Skeletal muscle tissue (tissue), 4 donors: Measurements from ENCODE around the gene ANK3. TPM values are rescaled to one million over a fixed set of nuclear protein-coding genes. Genes with fewer than 3 reads are reported as not detected.

Source experiments
- H3K27ac ChIP-seq: one replicate; pipeline ENCODE4 v1.7.0; 2013; ENCODE audit warnings: mild to moderate bottlenecking, low read depth, low read length, inconsistent platforms
- H3K27me3 ChIP-seq, 3 donors: one replicate each; pipeline ENCODE4 v1.7.0; 2013; ENCODE audit warnings: low read length in 3 of 3; ENCODE audit not compliant: control insufficient read depth in 3 of 3, insufficient read depth in 3 of 3
- H3K36me3 ChIP-seq, 3 donors: one replicate each; pipeline ENCODE4 v1.7.0; 2013; ENCODE audit warnings: low read length in 3 of 3; ENCODE audit not compliant: control insufficient read depth in 3 of 3, insufficient read depth in 3 of 3
- H3K4me1 ChIP-seq, 3 donors: one replicate each; pipeline ENCODE4 v1.7.0; 2013; ENCODE audit warnings: low read length in 3 of 3, mild to moderate bottlenecking in 3 of 3; ENCODE audit not compliant: control insufficient read depth in 3 of 3, insufficient read depth in 3 of 3
- H3K4me3 ChIP-seq, 3 donors: one replicate each; pipeline ENCODE4 v1.7.0; 2013; ENCODE audit warnings: low read length in 3 of 3
- H3K9ac ChIP-seq, 3 donors: one replicate each; pipeline ENCODE4 v1.7.0; 2013; ENCODE audit warnings: low read length in 3 of 3, mild to moderate bottlenecking in 3 of 3, moderate library complexity in 2 of 3, low read depth in 1 of 3
- H3K9me3 ChIP-seq, 3 donors: one replicate each; pipeline ENCODE4 v1.7.0; 2013; ENCODE audit warnings: low read length in 3 of 3; ENCODE audit not compliant: control insufficient read depth in 3 of 3
- total RNA-seq: library from RNA; depleted of rRNA; stranded (reverse); fragments of >200 nt; gene quantifications from one replicate; pipeline ENCODE4 v1.2.3, GENCODE V29; 2014
- donor health status: Osteomylitis.

ANK3 gene
- total RNA-seq, 1 donor from 2014 or later, result 110 TPM

DNA sequence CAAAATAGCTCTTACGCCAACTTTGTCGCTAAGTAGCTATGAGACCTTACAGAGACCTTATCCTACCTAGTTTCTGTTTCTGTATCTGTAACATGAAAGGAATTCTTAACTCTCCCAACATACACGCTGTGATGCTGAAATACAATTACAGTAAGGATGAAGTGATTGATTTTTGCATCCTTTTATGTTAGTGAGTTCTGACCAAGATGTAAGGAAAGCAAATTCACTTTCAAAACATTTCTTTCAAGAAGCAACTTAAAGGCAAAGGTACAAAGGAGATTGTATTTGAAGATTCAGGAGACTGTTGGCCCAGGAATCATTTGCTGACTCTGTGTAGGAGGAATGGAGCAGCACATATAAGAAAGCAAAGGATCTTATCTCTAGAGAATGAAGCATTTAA is 7.1 kb upstream of the ANK3 start:
- Histone ChIP-seq H3K9me3 (no peaks in the 10 kb centered on the region), H3K36me3 (no peaks in the 10 kb centered on the region), H3K27me3 (no peaks in the 10 kb centered on the region), H3K4me1 (peaks cover 2 to 7% (median 4%) of the 10 kb centered on the region in 3 donors), H3K27ac (no peak overlapping the region), H3K4me3 (no peak overlapping the region), H3K9ac (no peak overlapping the region)

DNA sequence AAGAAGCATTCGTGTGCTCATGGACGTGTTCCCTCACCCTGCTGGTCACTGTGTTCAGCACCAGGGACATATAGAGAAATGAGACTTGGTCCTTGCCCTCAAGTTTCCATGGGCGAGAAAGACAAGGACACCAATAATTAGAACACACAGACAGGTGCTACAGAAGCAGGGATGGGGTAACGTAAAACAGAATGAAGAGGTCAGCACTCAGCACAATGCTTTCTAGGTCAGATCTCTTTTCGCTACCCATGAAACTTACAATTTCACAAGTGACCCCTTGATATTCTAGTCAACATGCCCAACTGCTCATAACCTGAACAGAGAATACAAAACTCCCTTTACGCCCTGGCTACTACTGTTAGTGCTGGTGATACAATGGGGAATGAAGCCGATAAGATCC is 6.0 kb upstream of the ANK3 start:
- Histone ChIP-seq H3K4me1 (peaks cover 2 to 7% (median 4%) of the 10 kb centered on the region in 3 donors), H3K9ac (no peak overlapping the region), H3K27ac (no peak overlapping the region), H3K9me3 (no peaks in the 10 kb centered on the region), H3K27me3 (no peaks in the 10 kb centered on the region), H3K4me3 (no peak overlapping the region), H3K36me3 (no peaks in the 10 kb centered on the region)

DNA sequence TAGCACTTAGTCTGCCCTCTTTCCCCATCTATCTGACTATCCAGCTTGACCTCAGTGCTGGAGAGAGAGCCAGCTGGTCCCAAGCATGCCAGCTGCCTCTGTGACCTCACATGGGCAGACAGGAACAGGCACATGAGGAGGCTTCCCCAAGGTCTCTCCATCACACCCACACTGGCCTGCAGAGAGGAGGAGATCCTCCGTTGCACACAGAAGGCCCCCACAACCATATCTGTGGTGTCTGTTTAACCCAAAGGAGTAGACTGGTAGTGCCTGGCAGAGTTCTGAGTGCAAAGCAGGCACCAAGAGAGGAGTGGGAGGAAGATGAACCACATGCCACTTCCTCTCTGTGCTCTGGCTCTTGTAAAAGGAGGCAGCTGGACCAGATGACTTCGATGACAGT is 4.8 kb upstream of the ANK3 start:
- H3K27ac ChIP-seq, result no peak overlapping the region
- no peaks in the 10 kb centered on the region for H3K9me3 ChIP-seq
- H3K4me3 ChIP-seq, result no peak overlapping the region
- H3K36me3 ChIP-seq, result no peaks in the 10 kb centered on the region
- peaks cover 2 to 4% (median 3%) of the 10 kb centered on the region in 3 donors for H3K4me1 ChIP-seq
- H3K9ac ChIP-seq, result no peak overlapping the region
- no peaks in the 10 kb centered on the region for H3K27me3 ChIP-seq

DNA sequence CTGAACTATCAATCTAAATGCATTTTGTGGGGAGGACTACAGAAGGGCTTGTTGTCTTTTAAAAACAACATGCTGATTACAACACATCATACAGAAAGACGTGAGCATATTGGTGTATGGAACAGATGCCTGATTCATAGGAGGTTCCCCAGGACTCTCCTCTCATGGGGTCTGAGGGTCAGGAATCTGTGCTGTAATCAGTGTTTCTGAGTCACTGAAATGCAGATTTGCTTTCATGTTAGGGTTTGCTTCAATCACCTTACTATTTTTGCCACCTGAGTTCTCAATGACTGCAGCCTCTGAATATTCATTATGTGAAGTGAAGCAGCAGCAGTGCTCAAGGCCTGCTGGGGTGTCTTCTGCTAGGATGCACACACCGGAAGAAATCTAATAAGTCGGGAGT is 550 bp upstream of the ANK3 start:
- Histone ChIP-seq H3K27ac (no peak overlapping the region), H3K4me1 (peaks cover 0 to 4% (median under 1%) of the 10 kb centered on the region in 3 donors), H3K9me3 (no peaks in the 10 kb centered on the region), H3K4me3 (no peak overlapping the region), H3K27me3 (no peaks in the 10 kb centered on the region), H3K36me3 (no peaks in the 10 kb centered on the region), H3K9ac (no peak overlapping the region)

DNA sequence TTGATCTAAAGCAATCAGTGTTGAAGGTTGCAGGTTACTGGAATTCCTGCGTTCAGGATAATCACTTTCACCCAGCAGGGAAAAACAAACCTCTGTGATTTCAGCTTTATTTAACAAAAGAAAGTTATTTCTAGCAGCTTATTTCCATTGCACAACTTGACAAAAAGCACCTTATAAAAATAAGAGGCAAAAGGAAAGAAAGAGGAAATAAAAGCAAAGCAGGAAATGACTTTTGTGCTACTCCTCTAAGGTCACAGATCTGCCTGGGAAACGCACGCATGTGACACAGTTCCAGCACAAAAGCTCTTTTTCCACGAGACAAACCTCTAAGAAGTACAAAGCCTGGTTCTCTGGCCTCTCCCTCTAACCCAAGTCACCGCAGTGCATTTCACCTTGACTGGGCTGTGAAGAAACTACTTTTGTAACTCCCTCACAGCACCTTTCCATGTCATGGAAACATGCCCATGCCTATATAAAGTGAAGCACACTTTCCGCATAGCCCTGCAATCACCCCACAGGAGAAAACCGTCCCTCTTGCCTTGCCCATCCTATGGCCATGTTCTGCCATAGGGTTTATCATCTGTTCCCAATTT is 870 bp downstream of the ANK3 start:
- Histone ChIP-seq H3K9me3 (no peaks in the 10 kb centered on the region), H3K27ac (no peak overlapping the region), H3K9ac (no peak overlapping the region), H3K36me3 (no peaks in the 10 kb centered on the region), H3K27me3 (no peaks in the 10 kb centered on the region), H3K4me1 (peaks cover 0 to 11% (median 7%) of the 10 kb centered on the region in 3 donors), H3K4me3 (no peak overlapping the region)

DNA sequence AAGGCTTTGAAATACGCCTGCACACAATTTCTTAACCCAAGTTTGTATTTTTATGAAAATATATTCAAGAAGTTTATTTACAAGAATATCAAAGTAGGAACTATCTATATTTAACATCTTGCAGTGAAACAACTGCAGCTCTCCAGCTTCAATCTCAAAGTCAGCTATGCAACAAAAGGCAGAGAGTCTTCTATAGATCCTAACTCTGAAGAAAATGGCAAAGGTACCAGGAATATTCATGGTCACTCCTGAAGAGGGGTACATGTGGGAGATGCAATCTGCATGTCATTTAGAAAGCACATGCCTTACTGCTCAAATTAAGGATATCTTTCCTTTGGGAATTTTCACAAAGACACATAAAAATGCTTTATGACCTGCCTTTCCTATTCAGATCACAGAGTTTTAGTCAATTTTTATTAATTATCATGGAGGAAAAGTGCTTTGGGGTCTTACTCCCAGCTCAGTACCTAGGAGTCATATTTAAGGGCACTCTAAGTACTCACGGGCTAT is 1.5 kb downstream of the ANK3 start:
- Histone ChIP-seq H3K4me1 (peaks cover 0 to 11% (median 7%) of the 10 kb centered on the region in 3 donors), H3K4me3 (no peak overlapping the region), H3K27ac (no peak overlapping the region), H3K36me3 (no peaks in the 10 kb centered on the region), H3K9ac (no peak overlapping the region), H3K9me3 (no peaks in the 10 kb centered on the region), H3K27me3 (no peaks in the 10 kb centered on the region)

DNA sequence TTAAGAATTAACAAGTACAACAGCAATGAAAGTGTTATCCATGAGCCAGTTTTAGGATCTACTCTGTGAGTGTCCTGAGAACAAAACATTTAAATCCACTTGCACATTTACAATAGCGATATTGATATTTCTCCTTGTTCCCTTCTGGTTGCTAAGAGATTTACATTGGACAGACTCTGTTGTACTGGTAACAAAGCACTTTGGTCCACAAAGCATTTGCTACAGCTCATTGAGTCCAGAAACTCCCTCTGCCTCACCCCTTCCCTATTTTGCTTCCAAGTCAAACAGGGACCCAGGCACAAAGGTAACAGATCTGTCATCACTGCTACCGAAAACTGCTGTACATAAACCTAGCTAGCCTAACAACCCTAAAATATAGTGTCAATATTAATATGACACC is 2.1 kb downstream of the ANK3 start:
- Histone ChIP-seq H3K4me1 (peaks cover 0 to 11% (median 7%) of the 10 kb centered on the region in 3 donors), H3K9ac (no peak overlapping the region), H3K9me3 (no peaks in the 10 kb centered on the region), H3K4me3 (no peak overlapping the region), H3K27me3 (no peaks in the 10 kb centered on the region), H3K27ac (no peak overlapping the region), H3K36me3 (no peaks in the 10 kb centered on the region)

DNA sequence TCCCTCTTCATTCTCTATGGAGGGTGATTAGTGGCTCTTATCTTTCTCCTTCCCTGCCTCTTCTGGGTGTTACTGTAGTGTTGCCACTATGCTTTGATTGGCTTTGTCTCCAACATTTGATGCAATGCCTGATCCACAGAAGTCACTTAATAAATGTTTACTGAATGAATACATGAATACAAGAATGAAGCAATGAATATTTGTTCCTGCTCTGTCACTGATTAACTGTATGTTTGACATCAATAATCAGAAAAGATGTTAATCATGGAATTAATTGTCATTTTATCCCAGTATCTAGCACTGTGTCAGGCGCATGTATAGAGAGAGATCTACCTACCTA is 4.3 kb downstream of the ANK3 start:
- no peak overlapping the region for H3K27ac ChIP-seq
- no peaks in the 10 kb centered on the region for H3K27me3 ChIP-seq
- H3K9me3 ChIP-seq, result no peaks in the 10 kb centered on the region
- H3K36me3 ChIP-seq, result no peaks in the 10 kb centered on the region
- H3K4me3 ChIP-seq, result no peak overlapping the region
- peaks cover 0 to 11% (median 7%) of the 10 kb centered on the region in 3 donors for H3K4me1 ChIP-seq
- no peak overlapping the region for H3K9ac ChIP-seq

DNA sequence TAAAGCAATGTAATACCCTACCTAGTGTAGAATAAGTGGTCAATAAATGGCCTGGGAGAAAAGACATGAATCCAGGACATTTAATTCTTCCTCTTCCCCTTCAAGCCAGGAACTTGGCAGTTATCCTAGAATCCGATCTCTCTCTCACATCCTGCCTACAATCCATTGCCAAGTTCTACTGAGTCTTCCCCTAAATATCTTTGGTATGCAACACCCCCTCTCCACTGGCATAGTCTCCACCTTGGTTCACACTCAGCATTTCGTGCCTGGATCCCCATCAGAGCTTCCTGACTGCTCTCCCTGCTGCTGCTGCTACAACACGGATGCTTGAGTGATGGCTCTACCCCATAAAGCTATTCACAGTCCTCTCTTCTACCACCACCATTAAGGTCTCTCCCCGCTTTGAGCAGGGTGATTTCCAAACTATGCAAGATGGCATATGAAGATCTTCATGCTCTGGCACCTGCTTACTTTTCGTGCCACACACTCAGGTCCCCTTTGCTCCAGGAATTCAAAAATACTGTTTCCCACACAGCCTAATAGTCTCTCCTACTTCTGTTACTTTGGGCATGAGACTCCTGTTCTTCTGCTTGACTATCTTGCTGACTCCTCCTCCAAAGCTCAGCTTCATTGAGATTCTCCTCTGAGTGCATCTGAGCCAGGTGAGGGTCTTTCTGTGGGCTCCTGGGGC is 4.8 kb downstream of the ANK3 start:
- Histone ChIP-seq H3K9me3 (no peaks in the 10 kb centered on the region), H3K9ac (no peak overlapping the region), H3K27me3 (no peaks in the 10 kb centered on the region)

DNA sequence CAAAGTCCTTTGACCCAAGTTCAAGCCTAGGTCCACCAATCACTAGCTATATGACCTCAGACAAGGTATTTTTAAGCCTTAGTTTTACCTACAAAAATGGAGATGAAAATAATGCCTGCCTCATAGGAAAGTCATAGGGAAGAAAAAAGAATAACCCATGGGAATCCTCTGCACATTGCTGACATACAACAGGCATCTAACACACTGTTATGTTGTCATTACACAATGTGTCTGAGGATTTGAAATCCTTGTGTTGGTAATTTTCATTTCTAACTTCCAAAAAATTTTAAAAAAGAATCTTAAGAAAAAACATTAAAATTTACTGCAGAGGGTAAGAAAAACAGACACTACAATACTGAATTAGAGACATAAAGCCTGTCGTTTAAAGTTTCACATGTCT is 5.7 kb downstream of the ANK3 start:
- Histone ChIP-seq H3K9ac (no peak overlapping the region), H3K27ac (no peak overlapping the region), H3K4me3 (no peak overlapping the region), H3K27me3 (no peaks in the 10 kb centered on the region), H3K4me1 (peaks cover 0 to 11% (median 7%) of the 10 kb centered on the region in 3 donors), H3K9me3 (no peaks in the 10 kb centered on the region), H3K36me3 (no peaks in the 10 kb centered on the region)

More for the DNA sequence above, 4.8 kb downstream of the ANK3 start:
- Histone ChIP-seq H3K36me3 (no peaks in the 10 kb centered on the region), H3K4me1 (peaks cover 0 to 11% (median 7%) of the 10 kb centered on the region in 3 donors), H3K27ac (no peak overlapping the region), H3K4me3 (no peak overlapping the region)
